GM10266 (cell line): ENCODE results near the gene SART1.

Experiments
- DNase-seq: peaks from one replicate; pipeline ENCODE4 v3.0.0; 2012; ENCODE audit errors: extremely low spot score
- CTCF ChIP-seq: IDR thresholded peaks from 2 replicates; pipeline ENCODE4 v1.5.1; 2012; ENCODE audit warnings: mild to moderate bottlenecking, low read depth; ENCODE audit not compliant: control insufficient read depth, insufficient read depth; ENCODE audit errors: missing control alignments

The SART1 gene

GRCh38 chr11:65917434-65918210, 43.9 kb upstream of the SART1 start:
- TF ChIP-seq CTCF = no peak

GRCh38 chr11:65918211-65919140, 43.1 kb upstream of the SART1 start, which contains the start of gene C11orf68:
C11orf68 (minus strand) TSS chr11:65919062; CDS start chr11:65919031, 31 bp downstream.
- no peak for DNase-seq
- TF ChIP-seq CTCF = no peak

More at GRCh38 chr11:65917434-65918210, 43.9 kb upstream of the SART1 start:
- no peak for DNase-seq

GRCh38 chr11:65919141-65919572, 42.4 kb upstream of the SART1 start, which contains the start of gene DRAP1:
DRAP1 (plus strand) TSS chr11:65919426; CDS start chr11:65919502, 76 bp downstream.
- no peak for TF ChIP-seq CTCF
- peak; percentile 100 for DNase-seq

GRCh38 chr11:65919573-65920371, 41.8 kb upstream of the SART1 start:
- no peak for TF ChIP-seq CTCF
- DNase-seq = no peak

GRCh38 chr11:65920372-65920802, 41.1 kb upstream of the SART1 start:
- TF ChIP-seq CTCF = no peak
- no peak for DNase-seq

GRCh38 chr11:65921033-65921555, 40.4 kb upstream of the SART1 start:
- no peak for TF ChIP-seq CTCF
- no peak for DNase-seq
